ENCODE data around the gene KRTAP5-1. TPM values are rescaled to one million over a fixed set of nuclear protein-coding genes. Genes with fewer than 3 reads are reported as not detected.

The KRTAP5-1 gene
- total RNA-seq, 1 experiment from 2014 or later = not detected

DNA sequence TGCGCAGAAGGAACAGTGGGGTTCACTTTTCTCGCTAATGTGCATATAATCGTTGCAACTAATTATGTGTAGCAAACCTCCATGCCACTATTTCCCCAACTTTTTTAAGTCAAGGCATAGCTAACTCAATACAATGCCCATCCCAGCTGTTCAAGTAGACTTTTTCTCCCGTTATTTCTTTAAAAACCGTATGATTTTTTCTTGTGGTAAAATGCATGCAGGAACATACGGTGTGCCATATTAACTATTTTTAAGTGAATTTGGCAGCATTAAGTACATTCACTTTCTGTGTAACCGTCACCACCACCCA is 10.2 kb downstream of the KRTAP5-1 start:
- Histone ChIP-seq H4K20me1 (ENCODE audit: insufficient read depth) (no peaks in the 10 kb centered on the region), H3K27ac (ENCODE audit: low read depth, low read length) (no peak overlapping the region), H3K79me2 (ENCODE audit: insufficient read depth, low read length) (peaks cover 3% of the 10 kb centered on the region; the same call in 1 of the 2 replicates), H3K4me2 (ENCODE audit: low read length) (peak overlapping the region; percentile 94), H3K9me3 (ENCODE audit: control insufficient read depth in 1 of 2, insufficient read depth in 1 of 2, low read depth in 1 of 2, low read length in 2 of 2) (peaks cover 0 to 7% of the 10 kb centered on the region in 2 experiments; a peak in 2 of 4 replicates), H3K36me3 (ENCODE audit: control insufficient read depth in 1 of 2, insufficient read depth in 2 of 2, low read length in 2 of 2) (no peaks in the 10 kb centered on the region), H3K4me1 (ENCODE audit: control insufficient read depth in 1 of 2, insufficient read depth in 2 of 2, low read length in 2 of 2) (peaks cover 16 to 29% of the 10 kb centered on the region in 2 experiments; a peak in 3 of 4 replicates), H3K9ac (ENCODE audit: low read length) (no peak overlapping the region), H2AFZ (ENCODE audit: low read depth, low read length, poor library complexity, severe bottlenecking) (no peak overlapping the region), H3K27me3 (ENCODE audit: insufficient read depth, low read length) (no peaks in the 10 kb centered on the region), H3K4me3 (replicated peaks in 1 of 2; ENCODE audit: low read depth in 1 of 2, low read length in 2 of 2) (no peak overlapping the region), H3K9me2 (ENCODE audit: insufficient read depth) (no peaks in the 10 kb centered on the region)
- CTCF ChIA-PET = interaction anchor here (0.6 to 5.2 kb wide), 11 partner anchors 10 to 65 kb away, joined by 3 to 133 read pairs (median 6); no protein-coding TSS in a partner anchor
- no peak for DNase-seq (ENCODE audit: low read depth, low spot score)
- TF ChIP-seq ZNF274 (IDR thresholded peaks at IDR 0.05; ENCODE audit: low read depth, low read length) (no peak), CBX3 (IDR thresholded peaks at IDR 0.05; ENCODE audit: low read depth) (no peak), TCF7L2 (IDR thresholded peaks at IDR 0.05; ENCODE audit: borderline replicate concordance, extremely low read depth, insufficient read depth, insufficient read length) (no peak), MAX (IDR thresholded peaks at IDR 0.05) (no peak), RAD21 (IDR thresholded peaks at IDR 0.05; ENCODE audit: low read depth) (no peak), SIN3A (IDR thresholded peaks at IDR 0.05; ENCODE audit: low read depth) (no peak), ZBTB33 (IDR thresholded peaks at IDR 0.05; ENCODE audit: extremely low read depth, insufficient replicate concordance, low read length) (no peak), YY1 (IDR thresholded peaks at IDR 0.05; ENCODE audit: extremely low read depth, insufficient replicate concordance, low read depth, low read length) (no peak), ELF1 (IDR thresholded peaks at IDR 0.05; ENCODE audit: borderline replicate concordance, low read depth) (no peak), CTCF (IDR thresholded peaks at IDR 0.05 in 2 of 3, conservative IDR thresholded peaks at IDR 0.05 in 1 of 3; ENCODE audit: borderline replicate concordance in 1 of 3, insufficient read depth in 1 of 3, low read depth in 2 of 3, low read length in 2 of 3) (no peak), POLR2A (IDR thresholded peaks at IDR 0.05; ENCODE audit: borderline replicate concordance, extremely low read depth, insufficient read depth, insufficient read length) (no peak)
- TF ChIP-seq, protein P1, sequence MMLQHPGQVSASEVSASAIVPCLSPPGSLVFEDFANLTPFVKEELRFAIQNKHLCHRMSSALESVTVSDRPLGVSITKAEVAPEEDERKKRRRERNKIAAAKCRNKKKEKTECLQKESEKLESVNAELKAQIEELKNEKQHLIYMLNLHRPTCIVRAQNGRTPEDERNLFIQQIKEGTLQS (IDR thresholded peaks at IDR 0.05) = no peak
- TF ChIP-seq, protein P2, sequence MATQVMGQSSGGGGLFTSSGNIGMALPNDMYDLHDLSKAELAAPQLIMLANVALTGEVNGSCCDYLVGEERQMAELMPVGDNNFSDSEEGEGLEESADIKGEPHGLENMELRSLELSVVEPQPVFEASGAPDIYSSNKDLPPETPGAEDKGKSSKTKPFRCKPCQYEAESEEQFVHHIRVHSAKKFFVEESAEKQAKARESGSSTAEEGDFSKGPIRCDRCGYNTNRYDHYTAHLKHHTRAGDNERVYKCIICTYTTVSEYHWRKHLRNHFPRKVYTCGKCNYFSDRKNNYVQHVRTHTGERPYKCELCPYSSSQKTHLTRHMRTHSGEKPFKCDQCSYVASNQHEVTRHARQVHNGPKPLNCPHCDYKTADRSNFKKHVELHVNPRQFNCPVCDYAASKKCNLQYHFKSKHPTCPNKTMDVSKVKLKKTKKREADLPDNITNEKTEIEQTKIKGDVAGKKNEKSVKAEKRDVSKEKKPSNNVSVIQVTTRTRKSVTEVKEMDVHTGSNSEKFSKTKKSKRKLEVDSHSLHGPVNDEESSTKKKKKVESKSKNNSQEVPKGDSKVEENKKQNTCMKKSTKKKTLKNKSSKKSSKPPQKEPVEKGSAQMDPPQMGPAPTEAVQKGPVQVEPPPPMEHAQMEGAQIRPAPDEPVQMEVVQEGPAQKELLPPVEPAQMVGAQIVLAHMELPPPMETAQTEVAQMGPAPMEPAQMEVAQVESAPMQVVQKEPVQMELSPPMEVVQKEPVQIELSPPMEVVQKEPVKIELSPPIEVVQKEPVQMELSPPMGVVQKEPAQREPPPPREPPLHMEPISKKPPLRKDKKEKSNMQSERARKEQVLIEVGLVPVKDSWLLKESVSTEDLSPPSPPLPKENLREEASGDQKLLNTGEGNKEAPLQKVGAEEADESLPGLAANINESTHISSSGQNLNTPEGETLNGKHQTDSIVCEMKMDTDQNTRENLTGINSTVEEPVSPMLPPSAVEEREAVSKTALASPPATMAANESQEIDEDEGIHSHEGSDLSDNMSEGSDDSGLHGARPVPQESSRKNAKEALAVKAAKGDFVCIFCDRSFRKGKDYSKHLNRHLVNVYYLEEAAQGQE (IDR thresholded peaks at IDR 0.05; ENCODE audit: low read depth) = no peak
- no TSS peak for BruUV-seq (replicated peaks)
- ATAC-seq = no peak
- intact Hi-C loops (cut with micrococcal nuclease) = loop anchor here (1.0 to 2.0 kb wide), 2 partner anchors 20 to 29 kb away; no protein-coding TSS in a partner anchor
- RAD21 ChIA-PET (ENCODE audit: low non-redundant PET in 1 of 2, low total read pairs in 2 of 2, uncharacterized antibody in 2 of 2, unreplicated experiment in 2 of 2) = interaction anchor here (1.4 to 2.6 kb wide), 3 partner anchors 28 to 78 kb away, joined by 4 to 22 read pairs (median 22); no protein-coding TSS in a partner anchor
- POLR2A ChIA-PET = interaction anchor here (0.8 to 2.5 kb wide), 8 partner anchors 14 to 224 kb away, joined by 3 to 18 read pairs (median 5); no protein-coding TSS in a partner anchor

All from HCT116 (cell line).